GM21529 (cell line): Measurements from ENCODE around the gene WBP1L.
"Not testable (repeated sequence)": the region's sequence is repeated elsewhere in the genome, so short reads cannot be mapped to it uniquely, and the experiment has no call there.

Source experiments
- ATAC-seq: cut with Tn5 transposase; IDR thresholded peaks from one replicate; pipeline ENCODE4 v1.9.1; 2021; ENCODE audit not compliant: unreplicated experiment

WBP1L gene

GRCh38 chr10:102832987-102833386, 89.2 kb downstream of the WBP1L start:
- ATAC-seq, result no peak

- ATAC-seq, result no peak
Measured at GRCh38 chr10:102834143-102834542, 90.4 kb downstream of the WBP1L start.

GRCh38 chr10:102835007-102835482, 91.3 kb downstream of the WBP1L start:
- ATAC-seq, result peak; percentile 61

- ATAC-seq, result no peak
Measured at GRCh38 chr10:102837230-102837721, 93.5 kb downstream of the WBP1L start, which contains the start of gene CYP17A1. CYP17A1 (minus strand) TSS chr10:102837413; CDS start chr10:102837361, 52 bp downstream.

- ATAC-seq, result not testable (repeated sequence)
Measured at GRCh38 chr10:102838276-102838927, 94.7 kb downstream of the WBP1L start.

GRCh38 chr10:102841827-102842345, 98.1 kb downstream of the WBP1L start:
- no peak for ATAC-seq

- ATAC-seq, result not testable (repeated sequence)
Measured at GRCh38 chr10:102843139-102843538, 99.4 kb downstream of the WBP1L start.

- not testable (repeated sequence) for ATAC-seq
Measured at GRCh38 chr10:102844190-102844776, 100.5 kb downstream of the WBP1L start.

- no peak for ATAC-seq
Measured at GRCh38 chr10:102845352-102845902, 101.7 kb downstream of the WBP1L start.

GRCh38 chr10:102850025-102850518, 106.3 kb downstream of the WBP1L start:
- ATAC-seq, result no peak

GRCh38 chr10:102853237-102853636, 109.5 kb downstream of the WBP1L start:
- not testable (repeated sequence) for ATAC-seq

- not testable (repeated sequence) for ATAC-seq
Measured at GRCh38 chr10:102855731-102856436, 112.1 kb downstream of the WBP1L start.

GRCh38 chr10:102856758-102857424, 113.1 kb downstream of the WBP1L start:
- ATAC-seq, result no peak

- no peak for ATAC-seq
Measured at GRCh38 chr10:102859911-102860310, 116.2 kb downstream of the WBP1L start.

GRCh38 chr10:102863660-102864059, 119.9 kb downstream of the WBP1L start:
- ATAC-seq, result no peak

GRCh38 chr10:102865620-102866019, 121.9 kb downstream of the WBP1L start:
- no peak for ATAC-seq
